Naive thymus-derived CD8-positive, alpha-beta T cell (primary cell): ENCODE data around the gene GRK4. TPM values are rescaled to one million over a fixed set of nuclear protein-coding genes. Genes with fewer than 3 reads are reported as not detected.
"Not testable (repeated sequence)": the region's sequence is repeated elsewhere in the genome, so short reads cannot be mapped to it uniquely, and the experiment has no call there.

Experiments used
- ATAC-seq, 2 donors: fragments of 150-1000 bp; cut with Tn5 transposase in 1 of 2; sonication (Bioruptor Pico), chemical (Tn5 transposase) in 1 of 2; 1 replicate in 1 of 2; 2 replicates in 1 of 2; pipeline ENCODE4 v1.10.0; 2021; ENCODE audit warnings: mild to moderate bottlenecking in 2 of 2, moderate library complexity in 2 of 2
- POLR2A ChIA-PET: fragments of 350-600 bp; sonication (Branson Sonifier 250); formaldehyde crosslinking; loops from one replicate; lab custom pipeline; 2021; ENCODE audit warnings: antibody characterized with exemption; lab: Charles Lee
- DNase-seq, 10 donors: peaks; one replicate each; pipeline versions ENCODE4 v3.0.0 to v3.0.0-alpha.2; 2020 to 2022
- H3K27ac Mint-ChIP-seq, 10 donors: one replicate each; pipeline ENCODE4 v1.8.0; 2020 to 2022; ENCODE audit warnings: mild to moderate bottlenecking in 10 of 10, mixed read lengths in 10 of 10, moderate library complexity in 4 of 10, inconsistent platforms in 1 of 10
- H3K27me3 Mint-ChIP-seq, 5 donors: one replicate each; pipeline ENCODE4 v1.8.0; 2021 to 2022; ENCODE audit warnings: mixed read lengths in 5 of 5
- H3K36me3 Mint-ChIP-seq, 3 donors: one replicate each; pipeline ENCODE4 v1.8.0; 2020 to 2022; ENCODE audit warnings: mixed read lengths in 3 of 3, mild to moderate bottlenecking in 2 of 3, inconsistent platforms in 1 of 3
- H3K4me1 Mint-ChIP-seq, 4 donors: one replicate each; pipeline ENCODE4 v1.8.0; 2021 to 2022; ENCODE audit warnings: mixed read lengths in 4 of 4
- H3K4me3 Mint-ChIP-seq, 10 donors: one replicate each; pipeline ENCODE4 v1.8.0; 2020 to 2022; ENCODE audit warnings: mild to moderate bottlenecking in 10 of 10, mixed read lengths in 10 of 10, moderate library complexity in 6 of 10, inconsistent platforms in 1 of 10
- H3K9me3 Mint-ChIP-seq, 9 donors: one replicate each; pipeline ENCODE4 v1.8.0; 2020 to 2022; ENCODE audit warnings: mixed read lengths in 9 of 9, mild to moderate bottlenecking in 3 of 9, inconsistent platforms in 1 of 9, moderate library complexity in 1 of 9
- polyA plus RNA-seq, 3 donors: library from polyadenylated mRNA; unstranded; fragments of 300-500 nt; fragmentation: Illumina TruSeq; gene quantifications; one replicate each; pipeline ENCODE4 v1.2.3, GENCODE V29; 2021
- total RNA-seq, 8 experiments: library from RNA in 2 of 8; stranded (reverse) in 2 of 8; gene quantifications; one replicate each; pipeline ENCODE4 v1.2.3 and lab custom pipeline; 2021 to 2026

Gene GRK4
- total and polyA plus RNA-seq, 5 experiments from 2014 or later = 0.87 to 6.0 (median 1.5) TPM

GRCh38 chr4:2977211-2978088, 14.1 kb downstream of the GRK4 start:
- Mint-ChIP-seq H3K9me3 (peaks cover 0 to 10% (median 0%) of the 10 kb centered on the region in 9 donors), H3K4me1 (peaks cover 0 to 4% (median 2%) of the 10 kb centered on the region in 4 donors), H3K36me3 (no peaks in the 10 kb centered on the region), H3K4me3 (no peak overlapping the region), H3K27ac (no peak overlapping the region), H3K27me3 (peaks cover 0 to 1% (median 0%) of the 10 kb centered on the region in 5 donors)
- no peak for DNase-seq
- ATAC-seq = no peak
- POLR2A ChIA-PET = interaction anchor here (0.6 kb wide), 1 partner anchor 1305 kb away, joined by 3 read pairs; no protein-coding TSS in a partner anchor

GRCh38 chr4:2981256-2981819, 18.0 kb downstream of the GRK4 start:
- POLR2A ChIA-PET = no interaction called here
- ATAC-seq (no peak), DNase-seq (no peak)
- H3K27me3 Mint-ChIP-seq = peaks cover 0 to 4% (median 0%) of the 10 kb centered on the region in 5 donors
- H3K4me3 Mint-ChIP-seq = no peak overlapping the region
- H3K36me3 Mint-ChIP-seq = no peaks in the 10 kb centered on the region
- H3K27ac Mint-ChIP-seq = no peak overlapping the region
- peaks cover 0 to 12% (median 0%) of the 10 kb centered on the region in 9 donors for H3K9me3 Mint-ChIP-seq
- H3K4me1 Mint-ChIP-seq = peaks cover 0 to 4% (median 2%) of the 10 kb centered on the region in 4 donors

- no peak overlapping the region for H3K27ac Mint-ChIP-seq
Observed at GRCh38 chr4:2982012-2982411, 18.6 kb downstream of the GRK4 start.

GRCh38 chr4:2983715-2984114, 20.3 kb downstream of the GRK4 start:
- ATAC-seq, H3K36me3 Mint-ChIP-seq, H3K4me3 Mint-ChIP-seq, H3K4me1 Mint-ChIP-seq, DNase-seq, H3K27me3 Mint-ChIP-seq, POLR2A ChIA-PET, H3K27ac Mint-ChIP-seq: not testable (repeated sequence)
- H3K9me3 Mint-ChIP-seq = peaks cover 0 to 12% (median 3%) of the 10 kb centered on the region in 9 donors

More at GRCh38 chr4:2982012-2982411, 18.6 kb downstream of the GRK4 start:
- POLR2A ChIA-PET = no interaction called here
- H3K4me1 Mint-ChIP-seq = peaks cover 0 to 4% (median 2%) of the 10 kb centered on the region in 4 donors
- no peaks in the 10 kb centered on the region for H3K36me3 Mint-ChIP-seq
- peaks cover 0 to 4% (median 0%) of the 10 kb centered on the region in 5 donors for H3K27me3 Mint-ChIP-seq
- H3K9me3 Mint-ChIP-seq = peaks cover 0 to 12% (median 0%) of the 10 kb centered on the region in 9 donors
- DNase-seq (no peak), ATAC-seq (no peak)
- H3K4me3 Mint-ChIP-seq = no peak overlapping the region

- Mint-ChIP-seq H3K4me1 (no peaks in the 10 kb centered on the region), H3K36me3 (peaks cover 0 to 1% (median 0%) of the 10 kb centered on the region in 3 donors), H3K27me3 (peaks cover 0 to 3% (median 1%) of the 10 kb centered on the region in 5 donors), H3K4me3 (no peak overlapping the region), H3K27ac (no peak overlapping the region), H3K9me3 (peaks cover 0 to 3% (median 0%) of the 10 kb centered on the region in 9 donors)
- ATAC-seq (no peak), DNase-seq (no peak)
- POLR2A ChIA-PET = no interaction called here
Observed at GRCh38 chr4:2991243-2991642, 27.9 kb downstream of the GRK4 start.

- Mint-ChIP-seq H3K27me3 (peaks cover 0 to 3% (median 0%) of the 10 kb centered on the region in 5 donors), H3K4me3 (no peak overlapping the region), H3K27ac (peak overlapping the region in 1 of 10 donors; percentile 43), H3K4me1 (no peaks in the 10 kb centered on the region), H3K9me3 (no peaks in the 10 kb centered on the region), H3K36me3 (no peaks in the 10 kb centered on the region)
- DNase-seq (no peak), ATAC-seq (no peak)
- POLR2A ChIA-PET = interaction anchor here (0.6 kb wide), 1 partner anchor 41 kb away, joined by 3 read pairs; no protein-coding TSS in a partner anchor
Observed at GRCh38 chr4:2994917-2995316, 31.5 kb downstream of the GRK4 start.

- Mint-ChIP-seq H3K27me3 (peaks cover 0 to 3% (median 0%) of the 10 kb centered on the region in 5 donors), H3K9me3 (no peaks in the 10 kb centered on the region), H3K27ac (no peak overlapping the region), H3K4me1 (no peaks in the 10 kb centered on the region), H3K36me3 (no peaks in the 10 kb centered on the region), H3K4me3 (no peak overlapping the region)
- POLR2A ChIA-PET = no interaction called here
- DNase-seq = no peak
- ATAC-seq = no peak
Observed at GRCh38 chr4:2995546-2996265, 32.3 kb downstream of the GRK4 start.

- no peaks in the 10 kb centered on the region for H3K36me3 Mint-ChIP-seq
- H3K27me3 Mint-ChIP-seq = no peaks in the 10 kb centered on the region
- no peak for DNase-seq
- H3K27ac Mint-ChIP-seq = no peak overlapping the region
- no peaks in the 10 kb centered on the region for H3K4me1 Mint-ChIP-seq
- no peak overlapping the region for H3K4me3 Mint-ChIP-seq
- no peaks in the 10 kb centered on the region for H3K9me3 Mint-ChIP-seq
- no peak for ATAC-seq
- POLR2A ChIA-PET = no interaction called here
Observed at GRCh38 chr4:2996415-2996814, 33.0 kb downstream of the GRK4 start.

GRCh38 chr4:3007724-3008123, 44.4 kb downstream of the GRK4 start:
- Mint-ChIP-seq H3K4me1 (no peaks in the 10 kb centered on the region), H3K4me3 (no peak overlapping the region), H3K27ac (no peak overlapping the region), H3K9me3 (no peaks in the 10 kb centered on the region), H3K27me3 (peaks cover 0 to 2% (median 0%) of the 10 kb centered on the region in 5 donors), H3K36me3 (no peaks in the 10 kb centered on the region)
- POLR2A ChIA-PET = no interaction called here
- DNase-seq (no peak), ATAC-seq (no peak)

GRCh38 chr4:3009422-3009821, 46.1 kb downstream of the GRK4 start:
- Mint-ChIP-seq H3K27ac (no peak overlapping the region), H3K27me3 (peaks cover 0 to 2% (median 0%) of the 10 kb centered on the region in 5 donors), H3K4me3 (no peak overlapping the region), H3K9me3 (no peaks in the 10 kb centered on the region), H3K36me3 (no peaks in the 10 kb centered on the region), H3K4me1 (no peaks in the 10 kb centered on the region)
- POLR2A ChIA-PET = no interaction called here
- DNase-seq = peak in 1 of 10 donors; percentile 2
- ATAC-seq = no peak

GRCh38 chr4:3010577-3010976, 47.2 kb downstream of the GRK4 start:
- no peak for ATAC-seq
- no peak for DNase-seq

GRCh38 chr4:3010998-3011397, 47.6 kb downstream of the GRK4 start:
- no peak overlapping the region for H3K27ac Mint-ChIP-seq
- H3K27me3 Mint-ChIP-seq = peaks cover 0 to 2% (median 0%) of the 10 kb centered on the region in 5 donors
- H3K9me3 Mint-ChIP-seq = no peaks in the 10 kb centered on the region
- ATAC-seq (no peak), DNase-seq (no peak)
- no peaks in the 10 kb centered on the region for H3K36me3 Mint-ChIP-seq
- H3K4me1 Mint-ChIP-seq = no peaks in the 10 kb centered on the region
- POLR2A ChIA-PET = no interaction called here
- H3K4me3 Mint-ChIP-seq = no peak overlapping the region

More at GRCh38 chr4:3010577-3010976, 47.2 kb downstream of the GRK4 start:
- no peaks in the 10 kb centered on the region for H3K4me1 Mint-ChIP-seq
- H3K36me3 Mint-ChIP-seq = no peaks in the 10 kb centered on the region
- H3K9me3 Mint-ChIP-seq = no peaks in the 10 kb centered on the region
- no peak overlapping the region for H3K27ac Mint-ChIP-seq
- POLR2A ChIA-PET = no interaction called here
- peaks cover 0 to 2% (median 0%) of the 10 kb centered on the region in 5 donors for H3K27me3 Mint-ChIP-seq
- no peak overlapping the region for H3K4me3 Mint-ChIP-seq
